ENCODE measurements around the gene AP5S1. TPM values are rescaled to one million over a fixed set of nuclear protein-coding genes. Genes with fewer than 3 reads are reported as not detected.

Gene AP5S1
- total RNA-seq, 2 donors from 2014 or later = 14.6 to 17.3 TPM

GRCh38 chr20:3784216-3784853 is 36.0 kb upstream of the AP5S1 start:
- Histone ChIP-seq H3K9me3 (no peaks in the 10 kb centered on the region), H3K4me1 (peaks cover 0 to 45% of the 10 kb centered on the region in 2 donors), H3K4me3 (peak overlapping the region in 1 of 2 donors; percentile 64), H3K36me3 (peaks cover 6% of the 10 kb centered on the region), H3K27ac (no peak overlapping the region), H3K27me3 (no peaks in the 10 kb centered on the region)
- TF ChIP-seq, protein P1, sequence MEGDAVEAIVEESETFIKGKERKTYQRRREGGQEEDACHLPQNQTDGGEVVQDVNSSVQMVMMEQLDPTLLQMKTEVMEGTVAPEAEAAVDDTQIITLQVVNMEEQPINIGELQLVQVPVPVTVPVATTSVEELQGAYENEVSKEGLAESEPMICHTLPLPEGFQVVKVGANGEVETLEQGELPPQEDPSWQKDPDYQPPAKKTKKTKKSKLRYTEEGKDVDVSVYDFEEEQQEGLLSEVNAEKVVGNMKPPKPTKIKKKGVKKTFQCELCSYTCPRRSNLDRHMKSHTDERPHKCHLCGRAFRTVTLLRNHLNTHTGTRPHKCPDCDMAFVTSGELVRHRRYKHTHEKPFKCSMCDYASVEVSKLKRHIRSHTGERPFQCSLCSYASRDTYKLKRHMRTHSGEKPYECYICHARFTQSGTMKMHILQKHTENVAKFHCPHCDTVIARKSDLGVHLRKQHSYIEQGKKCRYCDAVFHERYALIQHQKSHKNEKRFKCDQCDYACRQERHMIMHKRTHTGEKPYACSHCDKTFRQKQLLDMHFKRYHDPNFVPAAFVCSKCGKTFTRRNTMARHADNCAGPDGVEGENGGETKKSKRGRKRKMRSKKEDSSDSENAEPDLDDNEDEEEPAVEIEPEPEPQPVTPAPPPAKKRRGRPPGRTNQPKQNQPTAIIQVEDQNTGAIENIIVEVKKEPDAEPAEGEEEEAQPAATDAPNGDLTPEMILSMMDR (IDR thresholded peaks at IDR 0.05) = no peak
- DNase-seq (ENCODE audit: low spot score) = no peak

DNA sequence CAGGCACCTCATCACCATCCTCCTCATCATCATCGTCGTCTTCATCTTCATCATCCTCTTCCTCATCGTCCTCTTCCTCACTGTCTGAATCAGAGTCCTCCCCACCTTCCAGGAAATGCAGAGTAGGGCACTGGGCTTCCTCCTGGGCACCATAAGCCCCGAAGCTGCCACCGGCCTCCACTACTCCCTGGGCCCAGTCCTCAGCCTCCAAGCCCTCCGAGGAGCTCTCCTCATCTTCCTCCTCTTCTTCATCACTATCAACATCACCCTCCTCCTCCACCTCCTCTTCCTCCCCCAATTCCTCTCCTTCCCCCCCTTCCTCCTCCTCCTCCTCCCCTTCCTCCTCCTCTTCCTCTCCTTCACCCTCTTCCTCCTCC is 35.5 kb upstream of the AP5S1 start:
- Histone ChIP-seq H3K4me3 (peak overlapping the region; percentile 45 to 64), H3K27me3 (no peaks in the 10 kb centered on the region), H3K9me3 (no peaks in the 10 kb centered on the region), H3K27ac (no peak overlapping the region), H3K36me3 (peaks cover 6% of the 10 kb centered on the region), H3K4me1 (peaks cover 0 to 45% of the 10 kb centered on the region in 2 donors)
- DNase-seq (ENCODE audit: low spot score) = no peak
- TF ChIP-seq, protein P1 (IDR thresholded peaks at IDR 0.05) = no peak

DNA sequence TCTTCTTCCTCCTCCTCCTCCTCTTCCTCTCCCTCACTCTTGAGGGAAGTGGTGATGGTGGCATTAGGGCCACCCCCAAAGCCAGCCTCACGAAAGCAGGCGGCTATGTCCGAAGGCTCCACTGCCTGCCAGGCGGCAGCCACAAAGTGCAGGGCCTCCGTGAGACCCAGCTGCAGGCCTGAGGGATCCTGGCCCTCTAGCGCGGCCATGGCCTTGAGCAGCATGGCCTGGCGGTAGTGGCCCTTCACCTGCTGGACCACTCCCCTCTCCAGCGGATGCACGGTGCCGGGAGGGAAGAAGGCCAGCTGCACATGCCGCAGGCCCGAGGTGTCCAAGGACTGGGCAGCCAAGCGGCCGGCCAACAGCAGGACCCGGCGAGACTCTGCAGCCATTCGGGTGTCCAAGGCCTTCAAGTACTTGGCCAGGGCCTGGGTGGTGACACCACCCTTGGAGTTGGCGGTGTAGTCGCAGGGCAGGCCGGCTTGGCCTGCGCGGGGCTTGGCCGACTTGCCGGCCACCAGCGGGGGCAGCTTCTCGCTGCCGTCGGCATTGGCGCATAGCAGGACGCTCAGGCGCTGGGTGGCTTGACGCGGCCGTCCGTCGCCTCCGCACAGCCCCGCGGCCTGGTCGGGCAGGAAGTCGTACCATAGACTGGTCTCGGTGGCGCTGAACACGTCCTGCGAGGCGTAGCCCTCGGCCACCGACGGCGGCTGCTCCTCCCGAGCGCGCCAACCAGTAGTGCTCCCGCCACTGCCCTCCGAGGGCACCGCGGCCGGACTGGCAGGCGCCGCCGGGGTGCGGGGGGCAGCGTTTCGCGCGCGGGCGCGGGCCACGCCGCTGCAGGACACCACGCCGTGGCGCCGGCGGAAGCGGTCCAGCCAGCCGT is 34.9 kb upstream of the AP5S1 start:
- TF ChIP-seq, protein P1 (IDR thresholded peaks at IDR 0.05) = no peak
- no peak for DNase-seq (ENCODE audit: low spot score)
- H3K4me1 ChIP-seq = peaks cover 0 to 45% of the 10 kb centered on the region in 2 donors

DNA sequence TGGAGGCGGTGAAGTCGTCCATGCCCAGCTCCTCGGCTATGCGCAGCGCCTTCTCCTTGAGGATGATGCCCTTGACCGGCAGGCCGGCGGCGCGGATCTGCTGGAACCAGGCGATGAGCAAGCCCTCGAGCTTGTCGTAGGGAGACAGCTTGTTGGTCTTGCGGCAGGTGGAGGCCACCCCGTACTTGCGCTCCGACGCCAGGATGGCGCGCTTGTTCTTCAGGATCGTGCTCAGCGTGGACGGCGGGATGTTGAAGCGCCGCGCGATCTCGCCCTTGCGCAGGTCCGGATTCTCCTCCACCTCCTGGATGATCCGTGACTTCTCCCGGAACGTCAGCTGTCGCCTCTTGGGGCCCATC is 34.2 kb upstream of the AP5S1 start:
- TF ChIP-seq, protein P1 (IDR thresholded peaks at IDR 0.05) = no peak
- Histone ChIP-seq H3K4me1 (peaks cover 0 to 40% of the 10 kb centered on the region in 2 donors), H3K36me3 (peaks cover 6% of the 10 kb centered on the region), H3K27ac (peak overlapping the region; percentile 74 to 87), H3K9me3 (no peaks in the 10 kb centered on the region), H3K4me3 (peak overlapping the region; percentile 45 to 64), H3K27me3 (no peaks in the 10 kb centered on the region)
- no peak for DNase-seq (ENCODE audit: low spot score)

More for the DNA sequence above, 34.9 kb upstream of the AP5S1 start:
- Histone ChIP-seq H3K36me3 (peaks cover 6% of the 10 kb centered on the region), H3K9me3 (no peaks in the 10 kb centered on the region), H3K27ac (peak overlapping the region; percentile 74 to 87), H3K27me3 (no peaks in the 10 kb centered on the region), H3K4me3 (peak overlapping the region; percentile 45 to 64)

DNA sequence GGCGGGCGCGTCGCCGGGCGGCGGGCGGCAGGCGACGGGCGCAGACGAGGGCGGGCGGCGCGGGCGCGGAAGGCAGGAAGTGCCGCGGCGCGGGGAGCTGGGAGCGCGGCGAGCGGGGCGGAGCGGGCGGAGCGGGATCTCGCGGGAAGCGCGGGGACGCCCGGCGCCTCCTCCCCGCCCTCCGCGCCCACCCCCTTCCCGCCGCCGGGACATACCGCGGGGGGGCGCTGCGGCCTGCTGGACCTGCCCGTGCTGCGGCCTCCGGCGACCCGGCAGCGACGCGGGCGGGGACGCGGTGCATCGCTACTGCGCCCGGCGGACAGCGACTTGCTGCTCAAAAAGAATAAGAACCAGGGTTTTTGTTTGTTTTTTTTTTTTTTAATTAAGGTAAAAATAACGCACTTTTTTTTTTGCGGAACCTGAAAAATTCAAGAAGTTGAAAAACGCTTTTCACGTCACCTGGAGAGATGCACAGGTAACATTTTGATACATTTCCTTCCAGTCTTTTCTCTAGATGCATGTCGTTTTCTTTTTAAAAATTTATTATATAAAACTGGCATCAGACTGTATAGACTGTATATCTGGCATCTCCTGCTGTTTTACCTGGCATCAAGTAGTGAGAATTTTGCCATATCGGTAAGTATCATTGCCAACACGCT is 33.6 kb upstream of the AP5S1 start, which contains the start of gene CENPB:
CENPB (minus strand) TSS at position 76 of the 659 bp plus-strand sequence. CDS start 257 bp downstream, outside the sequence.
- TF ChIP-seq, protein P1 (IDR thresholded peaks at IDR 0.05) = peak; percentile 88 to 93
- DNase-seq (ENCODE audit: low spot score) = peak; percentile 93
- no peaks in the 10 kb centered on the region for H3K27me3 ChIP-seq
- no peaks in the 10 kb centered on the region for H3K9me3 ChIP-seq
- H3K4me1 ChIP-seq = peaks cover 0 to 36% of the 10 kb centered on the region in 2 donors
- peaks cover 6% of the 10 kb centered on the region for H3K36me3 ChIP-seq
- peak within 1 kb of the TSS; percentile 45 to 64 for H3K4me3 ChIP-seq
- peak within 1 kb of the TSS; percentile 74 to 87 for H3K27ac ChIP-seq

Data from right atrium auricular region (tissue), 2 donors.